NCI-H2081 (cell line): ENCODE measurements around the gene IFIT1B.
A peak's percentile ranks its signal among the peaks of the same experiment; 100 is the strongest.
"Not testable (repeated sequence)": the region's sequence is repeated elsewhere in the genome, so short reads cannot be mapped to it uniquely, and the experiment has no call there.

ENCODE experiments used
- DNase-seq, 2 experiments: peaks; one replicate each; lab custom pipeline; 2025; lab: John Stamatoyannopoulos, UW

The IFIT1B gene, protein sequence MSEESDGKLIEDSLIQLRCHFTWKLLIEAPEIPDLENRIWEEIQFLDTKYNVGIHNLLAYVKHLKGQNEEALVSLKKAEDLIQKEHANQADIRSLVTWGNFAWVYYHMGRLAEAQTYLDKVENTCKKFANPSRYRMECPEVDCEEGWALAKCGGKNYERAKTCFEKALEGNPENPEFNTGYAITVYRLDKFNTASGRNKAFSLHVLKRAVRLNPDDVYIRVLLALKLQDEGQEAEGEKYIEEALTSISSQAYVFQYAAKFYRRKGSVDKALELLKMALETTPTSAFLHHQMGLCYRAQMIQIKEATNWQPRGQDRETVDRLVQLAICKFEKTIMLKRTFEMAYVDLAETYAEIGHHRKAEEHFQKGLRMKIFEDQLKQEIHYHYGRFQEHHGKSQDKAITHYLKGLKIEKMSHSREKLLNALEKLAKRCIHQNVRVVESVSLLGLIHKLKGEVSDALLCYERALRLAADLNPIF

DNA sequence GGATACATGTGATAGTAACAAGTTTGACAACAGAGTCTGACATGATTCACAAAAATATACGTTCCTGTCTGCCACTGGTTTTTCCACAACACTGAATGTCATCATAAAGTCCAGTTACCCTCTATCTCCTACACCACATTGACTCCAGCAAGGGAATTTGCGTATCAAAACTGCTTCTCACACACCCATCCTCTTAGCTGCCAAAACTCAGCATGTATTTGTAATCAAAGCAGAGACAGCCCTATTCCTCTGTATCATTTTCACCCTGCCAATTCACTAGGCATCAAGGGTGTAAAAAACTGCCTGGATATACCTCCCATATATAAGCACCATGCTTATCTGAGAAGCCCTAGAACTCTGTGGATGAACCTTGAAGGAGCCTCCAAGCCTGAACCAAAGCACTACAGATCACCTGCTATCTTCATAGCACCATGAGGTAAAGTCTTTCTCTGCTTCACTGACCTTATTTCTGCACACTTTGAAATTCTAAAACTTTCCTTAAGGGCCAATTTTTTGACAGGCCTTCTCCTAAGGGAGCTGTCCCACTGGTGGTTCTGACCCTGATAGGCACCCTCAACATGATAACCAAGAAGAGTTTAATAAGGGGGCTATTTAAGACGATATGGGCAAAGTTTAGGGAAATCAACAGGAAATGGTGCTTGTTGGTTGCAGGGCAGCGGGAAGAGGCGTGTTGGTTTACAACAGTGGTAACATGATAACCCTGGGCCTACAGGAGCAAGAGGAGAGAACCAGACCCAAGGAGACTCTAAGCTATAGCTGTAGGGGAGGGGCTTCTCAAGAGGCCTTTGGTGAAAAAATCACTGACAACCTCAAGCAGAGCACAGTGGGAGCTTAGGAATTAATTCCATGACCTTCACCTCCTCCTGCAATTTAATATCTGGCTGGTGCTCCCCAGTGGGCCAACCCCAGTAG, at the start of gene IFIT1B:
TSS of gene IFIT1B (plus strand) at position 352 of the 933 bp plus-strand sequence. CDS start at position 432, 80 bp downstream.
- DNase-seq, result no peak

DNA sequence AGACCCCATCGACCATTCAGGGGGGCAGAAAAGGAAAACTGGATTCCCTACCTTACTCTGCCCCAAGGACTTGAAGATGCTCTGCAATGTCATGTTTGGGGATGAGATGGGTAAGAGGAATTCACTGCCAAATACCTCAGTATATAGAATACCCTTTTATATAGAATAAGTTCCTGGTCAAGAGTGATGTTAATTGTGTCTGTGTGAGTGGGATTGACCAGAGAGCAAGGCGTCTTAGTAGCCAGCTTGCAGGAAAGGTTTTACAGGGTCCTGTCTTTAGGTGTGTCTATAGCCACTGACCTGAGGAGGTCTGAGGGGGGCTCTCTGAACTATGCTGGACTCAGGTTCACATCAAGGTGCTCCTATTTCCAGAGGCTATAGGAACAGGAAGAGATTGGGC, 48.7 kb upstream of the IFIT1B start:
- DNase-seq, result no peak

DNA sequence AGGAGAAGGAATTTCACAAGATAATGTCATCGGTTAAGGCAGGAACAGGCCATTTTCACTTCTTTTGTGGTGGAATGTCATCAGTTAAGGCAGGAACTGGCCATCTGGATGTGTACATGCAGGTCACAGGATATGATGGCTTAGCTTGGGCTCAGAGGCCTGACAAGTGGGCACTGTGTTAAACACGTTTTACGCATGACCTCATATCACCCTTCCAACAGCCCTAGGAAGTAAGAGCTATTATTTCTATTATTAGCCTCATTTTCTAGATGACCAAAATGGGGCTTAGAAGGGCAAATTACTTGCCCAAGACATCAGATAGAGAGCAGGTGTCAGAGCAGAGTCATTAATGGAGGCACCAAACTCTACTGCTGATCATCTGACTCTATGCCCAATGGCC, 47.8 kb upstream of the IFIT1B start:
- not testable (repeated sequence) for DNase-seq

DNA sequence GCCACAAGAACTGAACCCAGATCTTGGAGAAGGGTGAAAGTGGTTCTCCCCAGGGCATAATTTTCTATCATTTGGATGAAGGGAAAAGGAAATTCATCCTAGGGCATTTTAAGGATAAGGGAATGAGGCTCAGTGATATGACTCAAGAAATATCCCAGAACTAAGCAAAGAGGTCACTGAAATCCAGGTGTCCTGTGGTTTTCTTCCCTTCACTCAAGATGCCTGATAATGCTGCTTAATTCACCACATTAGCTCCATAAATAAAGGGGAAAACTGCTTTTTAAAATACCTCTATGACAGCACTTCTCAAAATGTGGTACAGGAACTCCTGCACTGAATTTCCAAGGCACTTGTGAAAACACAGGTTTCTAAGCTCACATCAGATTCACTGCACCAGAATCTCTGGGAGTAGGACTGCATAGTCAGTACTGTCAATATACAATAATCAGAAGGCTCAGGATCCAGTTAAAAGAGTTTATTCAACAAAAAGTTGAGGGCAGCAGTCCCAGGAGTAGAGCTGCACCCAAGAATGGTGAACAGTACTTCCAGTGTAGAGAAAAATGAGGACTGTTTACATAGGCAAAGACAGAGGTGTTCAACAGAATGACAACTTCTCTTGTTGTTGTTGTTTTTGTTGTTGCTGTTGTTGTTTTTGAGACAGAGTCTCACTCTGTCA, 47.2 kb upstream of the IFIT1B start:
- no peak for DNase-seq

DNA sequence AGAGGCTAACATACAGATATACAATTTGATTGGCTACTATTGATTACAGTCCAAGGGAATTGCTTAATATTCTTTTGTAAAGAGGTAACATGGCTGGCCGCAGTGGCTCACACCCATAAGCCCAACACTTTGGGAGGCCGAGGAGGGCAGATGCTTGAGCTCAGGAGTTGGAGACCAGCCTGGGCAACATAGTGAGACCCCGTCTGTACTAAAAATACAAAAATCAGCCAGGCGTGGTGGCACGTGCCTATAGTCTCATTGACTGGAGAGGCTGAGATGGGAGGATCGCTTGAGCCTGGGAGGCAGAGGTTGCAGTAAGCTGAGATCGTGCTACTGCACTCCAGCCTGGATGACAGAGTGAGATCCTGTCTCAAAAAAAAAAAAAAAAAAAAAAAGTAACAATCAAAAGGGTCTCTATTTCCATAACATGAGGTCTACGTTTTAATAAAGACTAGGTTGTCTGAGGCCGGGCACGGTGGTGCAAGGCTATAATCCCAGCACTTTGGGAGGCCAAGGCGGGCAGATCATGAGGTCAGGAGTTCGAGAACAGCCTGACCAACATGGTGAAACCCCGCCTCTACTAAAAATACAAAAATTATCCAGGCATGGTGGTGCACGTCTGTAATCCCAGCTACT, 46.3 kb upstream of the IFIT1B start:
- not testable (repeated sequence) for DNase-seq

DNA sequence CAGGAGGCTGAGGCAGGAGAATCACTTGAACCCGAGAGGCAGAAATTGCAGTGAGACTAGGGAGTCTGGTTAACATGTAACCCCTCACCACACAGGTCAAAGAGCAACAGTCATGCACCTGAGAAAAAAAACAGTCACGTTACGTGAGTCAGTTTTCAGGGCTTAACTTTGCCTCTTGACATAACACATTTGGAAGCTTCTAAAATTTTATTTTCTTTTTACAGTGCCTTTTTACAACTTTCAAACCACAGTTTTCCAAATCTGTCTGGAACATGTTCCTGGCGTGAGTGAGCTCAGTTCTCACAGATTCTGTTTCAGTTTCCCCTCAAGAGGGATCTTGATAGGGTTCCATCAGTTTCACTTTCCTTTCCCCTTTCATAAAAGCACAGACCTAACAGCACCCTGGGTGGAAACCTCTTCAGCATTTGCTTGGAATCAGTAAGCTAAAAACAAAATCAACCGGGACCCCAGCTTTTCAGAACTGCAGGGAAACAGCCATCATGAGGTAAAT, 45.7 kb upstream of the IFIT1B start:
- no peak for DNase-seq

DNA sequence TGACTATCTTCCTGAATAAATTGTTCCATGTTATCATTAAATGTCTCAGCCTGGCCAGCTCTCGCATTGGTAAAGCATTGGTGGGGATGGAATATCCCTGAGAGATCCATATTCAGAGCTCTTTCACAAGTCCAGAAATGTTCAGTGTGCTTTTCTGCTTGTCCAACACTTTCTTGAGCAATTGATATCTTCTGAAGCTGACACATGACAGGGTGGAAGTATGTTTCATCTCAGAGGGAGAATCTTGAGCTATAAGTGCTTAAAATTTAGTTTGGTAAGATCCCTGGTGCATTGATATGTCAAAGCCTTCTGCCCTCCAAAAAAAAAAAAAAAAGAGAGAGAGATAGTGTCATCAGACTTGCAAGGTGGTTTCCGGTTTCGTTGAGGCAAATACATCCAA, 42.6 kb upstream of the IFIT1B start:
- no peak for DNase-seq

DNA sequence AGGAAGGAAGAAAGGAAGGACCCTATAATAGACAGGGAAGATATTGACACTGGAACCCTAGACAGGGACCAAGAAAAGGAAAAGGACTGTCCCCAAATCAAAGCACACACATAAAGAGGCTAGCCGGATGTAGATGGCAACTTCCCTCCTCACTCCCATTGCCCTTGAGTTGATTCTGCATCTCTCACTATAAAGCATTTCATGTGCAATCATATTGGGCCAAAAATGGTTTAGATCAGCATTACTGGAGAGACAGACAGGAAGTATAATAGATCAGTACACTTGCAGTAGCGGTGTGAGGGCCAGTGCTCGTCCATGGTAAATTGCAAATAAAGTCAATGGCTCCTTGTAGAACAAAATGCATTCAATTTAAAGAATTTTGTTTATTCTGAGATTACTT, 41.6 kb upstream of the IFIT1B start:
- no peak for DNase-seq

DNA sequence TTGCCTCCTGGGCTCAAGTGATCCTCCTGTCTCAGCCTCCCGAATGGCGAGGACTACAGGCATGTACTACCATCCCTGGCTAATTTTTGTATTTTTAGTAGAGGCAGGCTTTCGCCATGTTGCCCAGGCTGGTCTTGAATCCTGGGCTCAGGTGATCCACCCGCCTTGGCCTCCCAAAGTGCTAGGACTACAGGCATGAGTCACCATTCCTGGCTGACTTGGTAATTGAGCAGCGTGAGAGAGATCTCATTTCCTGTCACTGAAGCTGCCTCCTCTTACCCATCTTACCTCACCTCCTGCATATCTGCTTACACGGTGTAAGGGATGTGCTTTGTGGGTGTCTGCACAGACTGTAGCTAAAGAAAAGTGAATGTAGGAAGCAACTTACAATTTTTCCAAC, 40.4 kb upstream of the IFIT1B start:
- DNase-seq, result no peak

DNA sequence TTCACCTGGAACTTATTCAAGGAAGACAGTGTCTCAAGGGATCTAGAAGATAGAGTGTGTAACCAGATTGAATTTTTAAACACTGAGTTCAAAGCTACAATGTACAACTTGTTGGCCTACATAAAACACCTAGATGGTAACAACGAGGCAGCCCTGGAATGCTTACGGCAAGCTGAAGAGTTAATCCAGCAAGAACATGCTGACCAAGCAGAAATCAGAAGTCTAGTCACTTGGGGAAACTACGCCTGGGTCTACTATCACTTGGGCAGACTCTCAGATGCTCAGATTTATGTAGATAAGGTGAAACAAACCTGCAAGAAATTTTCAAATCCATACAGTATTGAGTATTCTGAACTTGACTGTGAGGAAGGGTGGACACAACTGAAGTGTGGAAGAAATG, 39.1 kb upstream of the IFIT1B start:
- no peak for DNase-seq

DNA sequence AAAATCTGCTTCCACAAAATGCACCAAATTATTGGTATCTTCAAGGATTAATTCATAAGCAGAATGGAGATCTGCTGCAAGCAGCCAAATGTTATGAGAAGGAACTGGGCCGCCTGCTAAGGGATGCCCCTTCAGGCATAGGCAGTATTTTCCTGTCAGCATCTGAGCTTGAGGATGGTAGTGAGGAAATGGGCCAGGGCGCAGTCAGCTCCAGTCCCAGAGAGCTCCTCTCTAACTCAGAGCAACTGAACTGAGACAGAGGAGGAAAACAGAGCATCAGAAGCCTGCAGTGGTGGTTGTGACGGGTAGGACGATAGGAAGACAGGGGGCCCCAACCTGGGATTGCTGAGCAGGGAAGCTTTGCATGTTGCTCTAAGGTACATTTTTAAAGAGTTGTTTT, 38.0 kb upstream of the IFIT1B start:
- DNase-seq, result no peak

DNA sequence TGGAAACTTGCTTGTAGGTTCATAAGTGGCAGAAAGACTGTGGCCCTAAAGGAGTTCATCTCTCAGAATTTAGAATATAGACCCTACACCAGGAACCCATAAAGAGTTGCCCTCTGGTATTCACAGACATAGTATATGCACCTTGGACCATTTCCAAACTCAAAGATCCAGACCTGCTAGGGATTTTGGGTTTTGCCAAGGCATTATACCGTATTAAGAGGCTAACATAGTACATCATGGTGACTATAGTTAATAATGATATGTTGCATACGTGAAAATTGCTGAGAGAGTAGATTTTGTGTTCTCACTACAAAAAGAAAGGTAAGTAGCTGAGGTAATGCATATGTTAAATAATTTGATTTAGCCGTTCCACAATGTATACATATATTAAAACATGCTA, 36.2 kb upstream of the IFIT1B start:
- DNase-seq, result no peak

DNA sequence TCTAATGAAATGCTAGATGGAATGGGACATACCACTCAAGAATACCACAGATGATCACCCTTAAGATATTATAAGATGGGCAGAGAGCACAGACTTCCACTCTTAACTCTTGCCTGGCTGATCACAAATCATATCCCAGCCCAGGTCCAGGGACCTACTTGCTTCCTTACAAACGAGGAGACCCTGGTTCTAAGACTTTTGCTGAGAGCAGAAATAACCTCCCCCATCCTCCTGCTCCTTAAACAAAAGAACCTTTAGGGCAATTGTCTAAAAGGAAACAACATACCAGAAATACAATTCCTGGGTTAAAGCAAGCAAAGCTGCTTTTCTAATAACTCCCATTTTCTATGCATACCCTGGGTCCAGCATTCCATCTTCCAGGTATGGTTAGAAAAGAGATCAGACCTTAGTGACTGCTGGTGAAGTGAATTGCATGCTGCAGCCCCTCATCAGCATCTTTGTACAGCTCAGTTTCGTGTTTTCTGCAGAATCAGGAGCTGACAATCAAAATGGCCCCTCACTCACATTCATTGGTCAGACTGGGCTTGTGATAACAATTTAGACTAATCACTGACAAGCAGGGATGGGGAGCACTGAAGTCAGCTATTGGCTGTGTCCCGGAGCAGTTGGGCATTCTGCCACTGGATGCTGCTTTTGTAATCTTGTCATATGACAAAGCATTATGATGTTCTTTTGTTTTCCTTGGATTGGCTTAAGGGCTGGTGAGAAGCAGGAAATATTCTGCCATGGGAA, 35.5 kb upstream of the IFIT1B start:
- DNase-seq, result peak in 1 of 2 experiments; percentile 3

DNA sequence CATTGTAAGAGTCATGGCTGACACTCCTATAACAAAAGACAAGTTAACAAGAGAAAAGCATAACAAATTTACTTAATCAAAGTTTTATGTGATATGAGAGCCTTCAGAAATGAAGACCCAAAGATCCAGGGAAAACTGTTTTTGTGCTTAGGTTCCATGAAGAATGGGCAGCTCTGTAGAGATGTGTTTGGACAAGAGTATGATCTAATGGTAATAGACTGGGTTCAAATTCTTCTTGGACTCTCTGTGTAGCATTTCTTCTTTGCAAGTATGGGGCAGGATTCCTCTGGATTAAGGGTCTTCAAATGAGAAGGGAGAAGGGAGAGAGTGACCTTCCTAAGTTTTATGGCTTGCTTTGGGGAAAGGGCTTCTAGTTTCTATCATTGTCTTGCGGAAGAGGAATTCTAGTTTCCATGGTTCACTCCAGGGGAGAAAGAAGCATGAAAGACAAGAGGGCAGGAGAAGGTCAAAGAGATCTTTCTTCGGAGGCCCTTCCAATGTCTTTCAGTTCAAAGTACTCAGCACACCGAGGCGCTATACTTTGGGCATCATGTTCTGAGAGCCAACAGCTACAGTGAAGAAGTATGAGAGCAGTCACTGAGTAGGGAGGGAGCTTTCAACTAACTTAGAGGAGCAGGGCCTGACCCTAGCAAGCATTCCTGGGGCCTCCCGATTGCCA, 34.6 kb upstream of the IFIT1B start:
- no peak for DNase-seq

DNA sequence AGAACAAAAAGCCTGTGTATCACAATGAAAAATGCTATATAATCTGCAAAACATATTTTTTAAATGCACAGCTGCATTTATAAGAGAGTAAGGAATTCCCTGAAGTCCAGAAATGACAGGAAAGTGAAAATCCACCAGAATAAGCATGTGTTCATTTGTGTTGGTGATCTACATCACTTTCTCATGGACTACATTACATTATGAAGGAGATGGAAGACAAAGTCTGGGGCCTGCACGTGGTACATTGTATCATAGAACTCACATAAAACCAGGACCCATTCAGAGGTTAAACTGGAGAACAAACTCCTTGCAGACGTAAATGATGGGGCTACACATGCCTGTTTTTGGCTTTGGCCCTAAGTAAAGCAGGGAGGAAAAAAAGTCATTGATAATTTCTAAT, 33.7 kb upstream of the IFIT1B start:
- no peak for DNase-seq

DNA sequence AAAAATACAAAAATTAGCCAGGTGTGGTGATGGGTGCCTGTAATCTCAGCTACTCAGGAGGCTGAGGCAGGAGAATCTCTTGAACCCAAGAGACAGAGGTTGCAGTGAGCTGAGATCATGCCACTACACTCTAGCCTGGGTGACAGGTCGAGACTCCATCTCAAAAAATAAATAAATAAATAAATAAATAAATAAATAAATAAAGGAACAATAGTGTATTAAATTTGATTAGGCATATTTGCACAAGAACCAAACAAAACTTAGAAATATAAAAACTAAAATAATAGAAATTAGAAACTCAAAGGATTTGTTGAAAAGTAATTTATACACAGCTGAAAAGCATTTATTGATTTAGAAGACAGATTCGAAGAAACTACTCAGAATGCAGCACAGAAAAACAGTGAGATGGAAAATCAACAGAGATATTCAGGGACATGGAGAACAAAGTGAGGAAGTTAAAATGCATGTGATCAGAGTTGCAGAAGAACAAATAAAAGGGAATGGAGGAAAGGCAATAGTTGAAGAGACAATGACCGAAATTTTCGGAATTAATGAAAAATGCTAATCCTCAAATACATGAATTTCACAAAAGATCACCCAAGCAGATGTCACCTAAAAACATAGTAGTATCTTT, 32.4 kb upstream of the IFIT1B start:
- no peak for DNase-seq

DNA sequence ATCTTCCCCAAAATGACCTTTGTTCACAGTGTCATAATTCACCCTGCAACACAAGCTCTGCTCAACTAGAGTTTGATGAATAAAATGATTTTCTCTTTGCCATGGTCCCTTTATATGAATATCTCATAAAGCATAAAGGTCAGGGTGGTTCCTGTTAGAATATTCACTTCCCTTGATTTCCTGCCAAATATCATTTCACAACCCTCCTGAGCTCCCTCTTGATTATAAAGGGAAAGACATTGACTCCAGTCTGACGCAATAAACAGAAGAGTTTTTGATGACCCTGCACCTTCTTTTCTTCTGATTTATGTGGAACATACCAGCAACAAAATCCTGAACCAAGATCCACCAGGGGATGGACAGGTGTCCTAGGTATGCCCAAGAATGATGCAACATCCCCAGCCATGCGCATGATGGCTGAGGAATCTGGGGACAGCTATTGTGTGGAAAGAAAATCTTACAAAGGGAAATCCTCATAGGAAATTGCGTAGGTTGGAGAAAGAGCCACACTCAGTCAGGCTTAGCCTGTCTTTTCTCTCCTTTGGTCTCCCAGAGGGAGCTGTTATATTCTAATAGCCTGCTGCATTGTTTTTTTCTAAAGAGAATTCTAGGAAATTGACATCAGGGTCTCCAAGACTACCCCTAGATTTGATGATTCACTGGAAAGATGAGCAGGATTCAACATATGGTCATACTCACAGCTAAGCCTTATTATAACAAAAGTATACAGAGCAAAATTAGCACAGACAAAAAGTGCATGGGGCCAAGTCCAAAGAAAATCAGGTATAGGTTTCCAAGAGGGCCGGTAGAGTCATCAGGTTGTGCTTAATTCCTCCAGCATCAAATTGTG, 31.2 kb upstream of the IFIT1B start:
- DNase-seq, result no peak

DNA sequence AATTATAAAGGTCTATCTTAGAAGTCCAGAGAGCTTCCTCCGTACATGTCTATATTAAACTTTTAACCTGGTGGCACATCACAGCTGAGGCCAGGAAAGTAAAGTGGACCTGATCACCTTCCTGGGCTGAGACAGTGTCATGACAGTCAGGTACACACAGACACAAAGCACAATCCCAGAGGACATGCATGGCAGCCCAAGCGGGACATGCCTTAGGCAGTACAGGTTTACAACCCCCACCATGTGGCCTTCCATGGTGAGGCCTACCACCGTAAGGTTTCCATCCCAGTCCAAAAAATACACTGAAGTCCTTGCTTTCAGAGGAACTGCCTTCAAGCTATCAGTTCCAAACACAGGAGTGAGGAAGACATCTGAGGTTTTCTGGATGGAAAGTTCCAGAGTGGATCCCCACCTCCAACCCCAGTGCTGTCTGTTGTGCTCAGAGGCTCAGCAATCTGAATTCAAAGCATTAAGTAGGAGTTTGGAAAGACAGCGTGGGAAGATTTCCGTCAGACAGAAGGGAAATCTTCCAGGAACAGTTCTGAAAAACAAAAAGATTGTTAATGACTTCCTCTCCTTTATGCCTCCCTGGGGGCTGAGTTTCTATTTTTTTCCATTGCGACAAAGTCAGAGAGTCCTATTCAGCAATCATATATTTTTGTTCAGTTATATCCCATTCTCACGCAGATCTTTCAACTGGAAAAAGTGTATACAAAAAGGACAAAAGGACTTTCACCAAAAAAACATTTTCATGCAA, 30.0 kb upstream of the IFIT1B start:
- peak in 1 of 2 experiments; percentile 28 for DNase-seq
